HG03342 (cell line): ENCODE data around the gene HAL.
A peak's percentile ranks its signal among the peaks of the same experiment; 100 is the strongest.

ENCODE experiments used
- ATAC-seq: cut with Tn5 transposase; IDR thresholded peaks from one replicate; pipeline ENCODE4 v1.9.1; 2021; ENCODE audit warnings: mild to moderate bottlenecking, moderate library complexity; ENCODE audit not compliant: unreplicated experiment

HAL gene

DNA sequence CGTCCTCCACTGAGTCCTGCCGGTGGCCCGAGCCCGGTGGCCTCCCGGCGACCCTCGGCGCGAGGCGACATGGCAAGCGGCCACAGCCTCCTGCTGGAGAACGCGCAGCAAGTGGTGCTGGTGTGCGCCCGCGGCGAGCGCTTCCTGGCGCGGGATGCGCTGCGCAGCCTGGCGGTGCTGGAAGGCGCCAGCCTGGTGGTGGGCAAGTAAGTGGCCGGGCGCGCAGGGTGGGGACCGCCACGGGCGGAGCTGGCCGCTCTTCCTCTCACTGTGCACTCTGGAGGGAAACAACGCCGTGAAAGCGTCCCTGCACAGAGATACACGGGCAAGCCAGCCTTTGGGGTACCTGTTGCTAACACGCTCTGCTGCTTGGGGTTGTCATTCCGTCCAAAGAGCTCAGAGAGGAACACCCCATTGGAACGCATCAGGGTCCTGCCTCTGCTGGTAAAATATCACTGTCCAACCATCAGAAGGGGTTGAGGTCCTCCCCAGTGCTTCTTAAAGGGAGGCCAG lies 52.8 kb downstream of the HAL start, which contains the start of gene AMDHD1:
Gene AMDHD1, plus strand, starts transcription at position 2 of the 513 bp plus-strand sequence. Its CDS starts 68 bp downstream, at position 70.
- peak; percentile 54 for ATAC-seq

DNA sequence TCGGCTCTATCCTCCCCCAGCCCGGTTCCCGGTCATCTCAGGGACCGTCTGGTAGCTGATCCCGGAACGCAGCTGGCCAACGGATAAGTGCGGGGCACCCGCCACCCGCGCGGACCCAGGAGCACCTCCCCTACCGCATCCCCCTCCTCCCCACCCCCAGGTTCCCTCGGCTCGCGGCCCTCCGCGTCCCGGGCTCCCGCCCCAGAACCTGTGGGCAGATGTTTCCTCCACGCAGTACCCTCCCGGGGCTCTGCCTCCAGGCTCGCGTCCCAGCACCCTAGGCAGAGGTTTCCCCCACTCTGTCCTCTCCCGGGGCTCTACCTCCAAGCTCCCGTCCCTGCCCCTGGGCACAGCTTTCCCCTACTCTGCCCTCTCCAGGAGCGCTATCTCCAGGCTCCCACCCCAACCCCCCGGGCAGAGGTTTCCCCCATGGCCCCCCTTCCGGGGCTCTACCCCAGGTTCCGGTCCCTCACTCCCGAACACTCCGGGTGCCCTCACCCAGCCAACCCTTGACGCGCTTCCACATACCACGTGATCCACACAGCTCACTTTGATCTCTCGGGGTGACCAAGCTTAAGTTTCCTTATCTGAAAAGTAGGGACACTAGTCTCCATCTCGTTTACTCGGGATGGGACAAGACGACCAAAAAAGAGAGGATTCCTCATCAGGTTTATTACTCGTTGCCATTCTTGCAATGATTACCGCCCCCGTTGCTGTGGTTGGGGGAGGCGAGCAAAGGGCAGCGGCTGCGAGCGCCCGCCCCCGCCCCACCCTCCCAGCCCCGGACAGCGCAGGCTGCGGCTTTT lies 53.4 kb downstream of the HAL start, which contains the start of gene CCDC38:
Gene CCDC38, minus strand, starts transcription at position 91 of the 806 bp plus-strand sequence. CDS start 6,105 bp downstream, outside the sequence.
- ATAC-seq = peak; percentile 98

DNA sequence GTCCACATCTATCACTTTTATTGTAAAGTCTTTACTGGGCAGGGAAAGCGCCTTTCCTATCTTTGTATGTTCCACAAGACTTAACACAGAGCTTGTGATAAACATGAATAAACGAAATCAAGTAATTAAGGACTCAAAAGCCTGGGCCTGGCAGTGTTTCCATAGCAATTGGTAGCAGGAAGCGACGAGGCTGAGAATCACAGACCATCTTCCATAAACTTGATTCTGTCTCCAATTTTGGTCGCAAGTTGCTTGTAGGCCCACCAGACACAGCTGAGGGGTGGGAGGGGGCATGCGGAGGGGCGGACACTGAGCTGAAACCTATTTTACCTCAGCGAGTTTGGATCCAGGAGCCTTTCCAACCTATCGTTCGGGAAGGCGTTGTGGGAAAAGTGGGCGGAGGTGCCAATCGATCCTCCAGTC lies 54.0 kb downstream of the HAL start:
- ATAC-seq = no peak

DNA sequence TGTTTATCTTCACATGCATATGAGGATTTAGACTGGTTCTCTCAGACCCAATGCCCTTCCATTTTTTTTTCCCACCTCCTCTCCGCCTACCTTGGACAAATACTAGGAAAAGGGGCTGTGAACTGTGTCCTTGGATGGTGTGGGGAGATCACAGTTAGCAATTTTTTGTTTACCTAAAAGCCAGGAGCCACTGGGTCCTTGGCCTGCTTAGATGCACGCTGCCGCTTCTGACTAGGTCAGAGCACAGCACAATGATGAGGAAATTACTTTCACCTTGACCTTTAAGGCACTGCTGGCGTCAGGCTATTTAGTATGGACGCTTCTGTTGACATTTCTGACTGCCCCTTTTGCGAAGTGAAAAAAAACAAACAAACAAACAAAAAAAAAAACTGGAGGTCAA lies 55.6 kb downstream of the HAL start:
- no peak for ATAC-seq
